ENCODE data around the gene ZNF394.
A peak's percentile ranks its signal among the peaks of the same experiment; 100 is the strongest.

Gene ZNF394

DNA sequence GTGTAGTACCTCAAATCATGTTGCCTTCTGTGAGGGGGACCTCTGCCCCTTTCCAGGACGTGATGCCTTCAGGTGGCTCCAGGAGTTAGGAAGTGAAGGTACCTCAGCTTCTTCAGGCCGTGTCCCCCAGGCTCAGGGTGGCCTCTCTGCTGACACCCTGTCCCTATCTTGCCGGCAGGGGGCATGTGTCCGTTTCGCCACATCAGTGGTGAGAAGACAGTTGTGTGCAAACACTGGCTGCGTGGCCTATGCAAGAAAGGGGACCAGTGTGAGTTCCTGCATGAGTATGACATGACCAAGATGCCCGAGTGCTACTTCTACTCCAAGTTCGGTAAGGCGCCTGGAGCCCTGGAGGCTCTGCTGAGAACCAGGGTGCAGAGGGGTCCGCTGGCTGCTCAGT lies 52.1 kb downstream of the ZNF394 start:
- DNase-seq = peak in 1 of 2 donors; percentile 21

DNA sequence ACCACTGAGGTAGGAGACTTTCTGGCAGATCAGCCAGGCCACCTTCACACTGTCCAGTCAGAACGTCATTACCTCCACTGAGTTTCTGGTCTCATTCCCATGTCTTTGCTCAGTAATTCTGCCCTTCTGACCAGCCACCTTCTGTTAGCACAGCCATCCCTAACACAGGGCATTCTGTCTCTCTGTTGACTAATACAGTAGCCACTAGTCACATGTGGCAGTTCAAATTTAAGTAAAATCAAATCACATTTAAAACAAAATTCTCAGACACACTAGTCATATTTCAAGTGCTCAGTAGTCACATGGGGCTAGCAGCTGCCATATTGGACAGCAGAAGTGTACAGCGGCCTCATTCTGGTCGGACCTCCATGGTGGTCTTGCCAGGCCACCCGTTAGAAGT lies 54.0 kb downstream of the ZNF394 start:
- DNase-seq = no peak

Measured in CD4-positive, alpha-beta T cell treated with Interleukin-1 beta for 1 hour (primary cell).